ENCODE data around the gene KNTC1.

KNTC1 gene, protein sequence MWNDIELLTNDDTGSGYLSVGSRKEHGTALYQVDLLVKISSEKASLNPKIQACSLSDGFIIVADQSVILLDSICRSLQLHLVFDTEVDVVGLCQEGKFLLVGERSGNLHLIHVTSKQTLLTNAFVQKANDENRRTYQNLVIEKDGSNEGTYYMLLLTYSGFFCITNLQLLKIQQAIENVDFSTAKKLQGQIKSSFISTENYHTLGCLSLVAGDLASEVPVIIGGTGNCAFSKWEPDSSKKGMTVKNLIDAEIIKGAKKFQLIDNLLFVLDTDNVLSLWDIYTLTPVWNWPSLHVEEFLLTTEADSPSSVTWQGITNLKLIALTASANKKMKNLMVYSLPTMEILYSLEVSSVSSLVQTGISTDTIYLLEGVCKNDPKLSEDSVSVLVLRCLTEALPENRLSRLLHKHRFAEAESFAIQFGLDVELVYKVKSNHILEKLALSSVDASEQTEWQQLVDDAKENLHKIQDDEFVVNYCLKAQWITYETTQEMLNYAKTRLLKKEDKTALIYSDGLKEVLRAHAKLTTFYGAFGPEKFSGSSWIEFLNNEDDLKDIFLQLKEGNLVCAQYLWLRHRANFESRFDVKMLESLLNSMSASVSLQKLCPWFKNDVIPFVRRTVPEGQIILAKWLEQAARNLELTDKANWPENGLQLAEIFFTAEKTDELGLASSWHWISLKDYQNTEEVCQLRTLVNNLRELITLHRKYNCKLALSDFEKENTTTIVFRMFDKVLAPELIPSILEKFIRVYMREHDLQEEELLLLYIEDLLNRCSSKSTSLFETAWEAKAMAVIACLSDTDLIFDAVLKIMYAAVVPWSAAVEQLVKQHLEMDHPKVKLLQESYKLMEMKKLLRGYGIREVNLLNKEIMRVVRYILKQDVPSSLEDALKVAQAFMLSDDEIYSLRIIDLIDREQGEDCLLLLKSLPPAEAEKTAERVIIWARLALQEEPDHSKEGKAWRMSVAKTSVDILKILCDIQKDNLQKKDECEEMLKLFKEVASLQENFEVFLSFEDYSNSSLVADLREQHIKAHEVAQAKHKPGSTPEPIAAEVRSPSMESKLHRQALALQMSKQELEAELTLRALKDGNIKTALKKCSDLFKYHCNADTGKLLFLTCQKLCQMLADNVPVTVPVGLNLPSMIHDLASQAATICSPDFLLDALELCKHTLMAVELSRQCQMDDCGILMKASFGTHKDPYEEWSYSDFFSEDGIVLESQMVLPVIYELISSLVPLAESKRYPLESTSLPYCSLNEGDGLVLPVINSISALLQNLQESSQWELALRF (N-terminal part only)

DNA sequence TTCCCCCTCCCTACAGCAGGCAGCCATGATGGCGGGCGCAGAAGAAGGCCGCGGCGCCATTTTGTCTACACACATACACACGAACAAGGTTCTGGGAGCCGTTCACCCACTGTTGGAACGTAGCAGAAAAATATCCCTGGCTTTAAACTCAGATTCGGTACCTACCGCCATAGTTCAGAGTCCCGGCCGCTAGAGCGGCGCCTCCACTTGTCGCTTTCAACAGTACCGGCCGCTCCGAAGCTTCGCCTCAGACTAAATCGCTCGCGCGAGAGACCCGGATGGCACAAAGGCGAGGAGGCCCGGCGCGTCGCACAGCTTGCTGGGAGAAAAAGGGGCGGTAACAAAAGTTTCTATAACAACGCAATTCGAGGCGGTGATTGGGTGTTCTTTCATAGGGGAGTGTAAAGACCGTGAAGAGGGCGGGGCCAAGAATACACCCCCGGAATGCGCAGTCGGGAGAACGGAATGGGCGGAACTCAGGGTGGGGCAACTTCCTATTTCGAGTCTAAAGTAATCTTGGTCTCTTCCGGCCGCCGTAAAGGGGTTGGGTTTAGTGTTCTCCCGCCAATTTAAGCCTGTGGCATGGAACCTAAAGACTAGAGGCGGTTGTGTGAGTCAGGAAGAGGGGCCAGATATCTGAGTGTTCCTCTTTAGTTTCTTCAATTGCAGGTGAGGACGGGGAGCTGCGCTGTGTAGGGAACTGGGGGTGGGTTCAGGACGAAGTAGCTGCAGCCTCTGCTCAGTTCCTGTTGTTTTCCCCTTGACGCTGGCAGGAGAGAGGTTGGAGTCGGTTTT, at the start of gene KNTC1, which contains the start of gene RSRC2:
KNTC1 (plus strand) TSS at position 567 of the 795 bp plus-strand sequence. CDS start 2,815 bp downstream, outside the sequence.
RSRC2 (minus strand) TSS at position 254 of the 795 bp plus-strand sequence; CDS start at position 171, 83 bp downstream.
- peaks cover 17% of the 10 kb centered on the region for H3K4me1 ChIP-seq (ENCODE audit: control insufficient read depth, insufficient read depth, low read length)
- peak within 1 kb of the TSS; percentile 73 for H3K4me3 ChIP-seq (ENCODE audit: low read depth, low read length)
- peaks cover 35 to 44% of the 10 kb centered on the region in 2 experiments for H3K36me3 ChIP-seq (ENCODE audit: control insufficient read depth in 2 of 2, insufficient read depth in 1 of 2, low read length in 2 of 2)
- peak; percentile 95 for TF ChIP-seq SP2 (tag by site-specific recombination; IDR thresholded peaks at IDR 0.05)
- TF ChIP-seq, protein P1, sequence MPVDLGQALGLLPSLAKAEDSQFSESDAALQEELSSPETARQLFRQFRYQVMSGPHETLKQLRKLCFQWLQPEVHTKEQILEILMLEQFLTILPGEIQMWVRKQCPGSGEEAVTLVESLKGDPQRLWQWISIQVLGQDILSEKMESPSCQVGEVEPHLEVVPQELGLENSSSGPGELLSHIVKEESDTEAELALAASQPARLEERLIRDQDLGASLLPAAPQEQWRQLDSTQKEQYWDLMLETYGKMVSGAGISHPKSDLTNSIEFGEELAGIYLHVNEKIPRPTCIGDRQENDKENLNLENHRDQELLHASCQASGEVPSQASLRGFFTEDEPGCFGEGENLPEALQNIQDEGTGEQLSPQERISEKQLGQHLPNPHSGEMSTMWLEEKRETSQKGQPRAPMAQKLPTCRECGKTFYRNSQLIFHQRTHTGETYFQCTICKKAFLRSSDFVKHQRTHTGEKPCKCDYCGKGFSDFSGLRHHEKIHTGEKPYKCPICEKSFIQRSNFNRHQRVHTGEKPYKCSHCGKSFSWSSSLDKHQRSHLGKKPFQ (tag by site-specific recombination; IDR thresholded peaks at IDR 0.05): no peak
- no peak for TF ChIP-seq MEIS1 (CRISPR knock-in tag; IDR thresholded peaks at IDR 0.05; ENCODE audit: borderline replicate concordance)
- no peak for TF ChIP-seq ZBTB1 (tag by site-specific recombination; IDR thresholded peaks at IDR 0.05)
- no peak for TF ChIP-seq ZNF404 (tag by site-specific recombination; IDR thresholded peaks at IDR 0.05)
- peak; percentile 59; the same call in 1 of the 2 replicates for TF ChIP-seq REPIN1 (tag by site-specific recombination; IDR thresholded peaks at IDR 0.05; ENCODE audit: low read depth)
- peak; percentile 84 for TF ChIP-seq KLF16 (tag by site-specific recombination; IDR thresholded peaks at IDR 0.05)
- TF ChIP-seq ZNF202 (tag by site-specific recombination; IDR thresholded peaks at IDR 0.05; ENCODE audit: borderline replicate concordance): no peak
- TF ChIP-seq, protein P2, sequence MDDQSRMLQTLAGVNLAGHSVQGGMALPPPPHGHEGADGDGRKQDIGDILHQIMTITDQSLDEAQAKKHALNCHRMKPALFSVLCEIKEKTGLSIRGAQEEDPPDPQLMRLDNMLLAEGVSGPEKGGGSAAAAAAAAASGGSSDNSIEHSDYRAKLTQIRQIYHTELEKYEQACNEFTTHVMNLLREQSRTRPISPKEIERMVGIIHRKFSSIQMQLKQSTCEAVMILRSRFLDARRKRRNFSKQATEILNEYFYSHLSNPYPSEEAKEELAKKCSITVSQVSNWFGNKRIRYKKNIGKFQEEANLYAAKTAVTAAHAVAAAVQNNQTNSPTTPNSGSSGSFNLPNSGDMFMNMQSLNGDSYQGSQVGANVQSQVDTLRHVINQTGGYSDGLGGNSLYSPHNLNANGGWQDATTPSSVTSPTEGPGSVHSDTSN (CRISPR knock-in tag; IDR thresholded peaks at IDR 0.05): no peak
- TF ChIP-seq ZNF140 (tag by site-specific recombination; IDR thresholded peaks at IDR 0.05): no peak
- TF ChIP-seq, protein P3, sequence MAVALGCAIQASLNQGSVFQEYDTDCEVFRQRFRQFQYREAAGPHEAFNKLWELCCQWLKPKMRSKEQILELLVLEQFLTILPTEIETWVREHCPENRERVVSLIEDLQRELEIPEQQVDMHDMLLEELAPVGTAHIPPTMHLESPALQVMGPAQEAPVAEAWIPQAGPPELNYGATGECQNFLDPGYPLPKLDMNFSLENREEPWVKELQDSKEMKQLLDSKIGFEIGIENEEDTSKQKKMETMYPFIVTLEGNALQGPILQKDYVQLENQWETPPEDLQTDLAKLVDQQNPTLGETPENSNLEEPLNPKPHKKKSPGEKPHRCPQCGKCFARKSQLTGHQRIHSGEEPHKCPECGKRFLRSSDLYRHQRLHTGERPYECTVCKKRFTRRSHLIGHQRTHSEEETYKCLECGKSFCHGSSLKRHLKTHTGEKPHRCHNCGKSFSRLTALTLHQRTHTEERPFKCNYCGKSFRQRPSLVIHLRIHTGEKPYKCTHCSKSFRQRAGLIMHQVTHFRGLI (tag by site-specific recombination; IDR thresholded peaks at IDR 0.05): no peak
- TF ChIP-seq, protein P4, sequence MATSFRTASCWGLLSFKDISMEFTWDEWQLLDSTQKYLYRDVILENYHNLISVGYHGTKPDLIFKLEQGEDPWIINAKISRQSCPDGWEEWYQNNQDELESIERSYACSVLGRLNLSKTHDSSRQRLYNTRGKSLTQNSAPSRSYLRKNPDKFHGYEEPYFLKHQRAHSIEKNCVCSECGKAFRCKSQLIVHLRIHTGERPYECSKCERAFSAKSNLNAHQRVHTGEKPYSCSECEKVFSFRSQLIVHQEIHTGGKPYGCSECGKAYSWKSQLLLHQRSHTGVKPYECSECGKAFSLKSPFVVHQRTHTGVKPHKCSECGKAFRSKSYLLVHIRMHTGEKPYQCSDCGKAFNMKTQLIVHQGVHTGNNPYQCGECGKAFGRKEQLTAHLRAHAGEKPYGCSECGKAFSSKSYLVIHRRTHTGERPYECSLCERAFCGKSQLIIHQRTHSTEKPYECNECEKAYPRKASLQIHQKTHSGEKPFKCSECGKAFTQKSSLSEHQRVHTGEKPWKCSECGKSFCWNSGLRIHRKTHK (tag by site-specific recombination; IDR thresholded peaks at IDR 0.05): no peak
- peak; percentile 88 for TF ChIP-seq ZNF76 (tag by site-specific recombination; IDR thresholded peaks at IDR 0.05; ENCODE audit: borderline replicate concordance, low read depth)
- TF ChIP-seq, protein P5, sequence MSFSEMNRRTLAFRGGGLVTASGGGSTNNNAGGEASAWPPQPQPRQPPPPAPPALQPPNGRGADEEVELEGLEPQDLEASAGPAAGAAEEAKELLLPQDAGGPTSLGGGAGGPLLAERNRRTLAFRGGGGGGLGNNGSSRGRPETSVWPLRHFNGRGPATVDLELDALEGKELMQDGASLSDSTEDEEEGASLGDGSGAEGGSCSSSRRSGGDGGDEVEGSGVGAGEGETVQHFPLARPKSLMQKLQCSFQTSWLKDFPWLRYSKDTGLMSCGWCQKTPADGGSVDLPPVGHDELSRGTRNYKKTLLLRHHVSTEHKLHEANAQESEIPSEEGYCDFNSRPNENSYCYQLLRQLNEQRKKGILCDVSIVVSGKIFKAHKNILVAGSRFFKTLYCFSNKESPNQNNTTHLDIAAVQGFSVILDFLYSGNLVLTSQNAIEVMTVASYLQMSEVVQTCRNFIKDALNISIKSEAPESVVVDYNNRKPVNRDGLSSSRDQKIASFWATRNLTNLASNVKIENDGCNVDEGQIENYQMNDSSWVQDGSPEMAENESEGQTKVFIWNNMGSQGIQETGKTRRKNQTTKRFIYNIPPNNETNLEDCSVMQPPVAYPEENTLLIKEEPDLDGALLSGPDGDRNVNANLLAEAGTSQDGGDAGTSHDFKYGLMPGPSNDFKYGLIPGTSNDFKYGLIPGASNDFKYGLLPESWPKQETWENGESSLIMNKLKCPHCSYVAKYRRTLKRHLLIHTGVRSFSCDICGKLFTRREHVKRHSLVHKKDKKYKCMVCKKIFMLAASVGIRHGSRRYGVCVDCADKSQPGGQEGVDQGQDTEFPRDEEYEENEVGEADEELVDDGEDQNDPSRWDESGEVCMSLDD (tag by site-specific recombination; IDR thresholded peaks at IDR 0.05): peak; percentile 77
- peak; percentile 65 for TF ChIP-seq ZFP69B (tag by site-specific recombination; IDR thresholded peaks at IDR 0.05)
- TF ChIP-seq, protein P6, sequence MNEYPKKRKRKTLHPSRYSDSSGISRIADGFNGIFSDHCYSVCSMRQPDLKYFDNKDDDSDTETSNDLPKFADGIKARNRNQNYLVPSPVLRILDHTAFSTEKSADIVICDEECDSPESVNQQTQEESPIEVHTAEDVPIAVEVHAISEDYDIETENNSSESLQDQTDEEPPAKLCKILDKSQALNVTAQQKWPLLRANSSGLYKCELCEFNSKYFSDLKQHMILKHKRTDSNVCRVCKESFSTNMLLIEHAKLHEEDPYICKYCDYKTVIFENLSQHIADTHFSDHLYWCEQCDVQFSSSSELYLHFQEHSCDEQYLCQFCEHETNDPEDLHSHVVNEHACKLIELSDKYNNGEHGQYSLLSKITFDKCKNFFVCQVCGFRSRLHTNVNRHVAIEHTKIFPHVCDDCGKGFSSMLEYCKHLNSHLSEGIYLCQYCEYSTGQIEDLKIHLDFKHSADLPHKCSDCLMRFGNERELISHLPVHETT (tag by site-specific recombination; IDR thresholded peaks at IDR 0.05): peak; percentile 62
- TF ChIP-seq ZNF624 (tag by site-specific recombination; IDR thresholded peaks at IDR 0.05): 0 out of 2 replicates have a peak, but pooled peaks have one; percentile 46
- no peak for TF ChIP-seq ZNF514 (tag by site-specific recombination; IDR thresholded peaks at IDR 0.05)
- TF ChIP-seq, protein P7, sequence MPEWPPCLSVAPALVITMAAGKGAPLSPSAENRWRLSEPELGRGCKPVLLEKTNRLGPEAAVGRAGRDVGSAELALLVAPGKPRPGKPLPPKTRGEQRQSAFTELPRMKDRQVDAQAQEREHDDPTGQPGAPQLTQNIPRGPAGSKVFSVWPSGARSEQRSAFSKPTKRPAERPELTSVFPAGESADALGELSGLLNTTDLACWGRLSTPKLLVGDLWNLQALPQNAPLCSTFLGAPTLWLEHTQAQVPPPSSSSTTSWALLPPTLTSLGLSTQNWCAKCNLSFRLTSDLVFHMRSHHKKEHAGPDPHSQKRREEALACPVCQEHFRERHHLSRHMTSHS (tag by site-specific recombination; IDR thresholded peaks at IDR 0.05): no peak
- TF ChIP-seq ZNF223 (tag by site-specific recombination; IDR thresholded peaks at IDR 0.05): no peak
- peak; percentile 77 for TF ChIP-seq SP7 (tag by site-specific recombination; IDR thresholded peaks at IDR 0.05)

More for the DNA sequence above, at the start of gene KNTC1, which contains the start of gene RSRC2:
- ChIA-PET POLR2A (interaction anchor here (0.7 to 3.2 kb wide), 16 partner anchors 8 to 301 kb away, joined by 3 to 55 read pairs (median 4); partner anchors contain the start of genes DENR, DIABLO and ZCCHC8), CTCF (interaction anchor here (0.6 kb wide), 2 partner anchors 158 to 245 kb away, joined by 3 read pairs; no protein-coding TSS in a partner anchor)
- H3K27ac ChIP-seq (ENCODE audit: extremely low read depth, low read depth, low read length): peak within 1 kb of the TSS; percentile 98
- H3K9me3 ChIP-seq (ENCODE audit: control insufficient read depth, insufficient read depth, low read depth, low read length): no peaks in the 10 kb centered on the region
